Panc1 (cell line): Measurements from ENCODE around the gene ALG12. TPM values are rescaled to one million over a fixed set of nuclear protein-coding genes. Genes with fewer than 3 reads are reported as not detected.

Experiments
- ATAC-seq: fragments of 200-7000 bp; cut with Tn5 transposase; 2 replicates; pipeline ENCODE4 v1.9.1; 2020; ENCODE audit warnings: mild to moderate bottlenecking, moderate library complexity
- BruUV-seq: library from RNA; stranded (reverse); fragments of 400-500 nt; replicated peaks from 2 replicates; lab custom pipeline; 2021; lab: Mats Ljungman, UMichigan
- CTCF ChIA-PET: fragments of 300-600 bp; sonication (Branson Sonifier 250); formaldehyde crosslinking; loops from one replicate; lab custom pipeline; 2022; ENCODE audit warnings: antibody characterized with exemption; lab: Charles Lee
- POLR2A ChIA-PET: fragments of 300-600 bp; sonication (Branson Sonifier 250); formaldehyde crosslinking; loops from one replicate; lab custom pipeline; 2022; ENCODE audit warnings: antibody characterized with exemption; lab: Charles Lee
- DNase-seq: peaks from one replicate; pipeline ENCODE4 v3.0.0-alpha.2; 2010; ENCODE audit warnings: low read depth, low spot score
- H3K27ac ChIP-seq: 2 replicates; pipeline ENCODE4 v1.5.1; 2011; ENCODE audit warnings: mild to moderate bottlenecking, low read length, inconsistent platforms
- H3K27me3 ChIP-seq: fragments of 200-500 bp; sonication (Bioruptor generic); 2 replicates; pipeline ENCODE4 v1.6.0; 2014; ENCODE audit warnings: low read length, inconsistent platforms; ENCODE audit not compliant: control insufficient read depth, insufficient read depth
- H3K36me3 ChIP-seq: fragments of 200-500 bp; sonication (Bioruptor generic); 2 replicates; pipeline ENCODE4 v1.5.1; 2014; ENCODE audit warnings: inconsistent platforms, mild to moderate bottlenecking, low read length, moderate library complexity; ENCODE audit not compliant: control insufficient read depth, insufficient read depth
- H3K4me1 ChIP-seq: 2 replicates; pipeline ENCODE4 v1.5.1; 2011; ENCODE audit warnings: inconsistent platforms, mild to moderate bottlenecking, low read length, moderate library complexity; ENCODE audit not compliant: control insufficient read depth, insufficient read depth
- H3K4me3 ChIP-seq, 2 experiments: 2 replicates each; pipeline ENCODE4 v1.5.1; 2011 to 2012; ENCODE audit warnings: low read depth in 2 of 2, low read length in 2 of 2, mild to moderate bottlenecking in 2 of 2, inconsistent platforms in 1 of 2, moderate library complexity in 1 of 2
- H3K9me3 ChIP-seq: fragments of 200-500 bp; sonication (Bioruptor generic); 2 replicates; pipeline ENCODE4 v1.5.1; 2014; ENCODE audit warnings: low read depth, mild to moderate bottlenecking, inconsistent platforms, low read length, moderate library complexity; ENCODE audit not compliant: control insufficient read depth, insufficient read depth
- POLR2AphosphoS5 ChIP-seq: IDR thresholded peaks from 2 replicates; pipeline ENCODE4 v1.6.1; 2012; ENCODE audit warnings: mild to moderate bottlenecking, low read depth, low read length, moderate library complexity
- SIN3A ChIP-seq: IDR thresholded peaks from 2 replicates; pipeline ENCODE4 v1.6.1; 2012; ENCODE audit warnings: low read depth, mild to moderate bottlenecking, low read length, moderate library complexity, borderline replicate concordance; ENCODE audit not compliant: insufficient read depth
- TCF7L2 ChIP-seq: IDR thresholded peaks from 2 replicates; pipeline ENCODE4 v1.6.1; 2011; ENCODE audit warnings: mild to moderate bottlenecking, low read depth, low read length, inconsistent platforms
- in situ Hi-C: cut with HindIII; loops from 2 replicates; pipeline ENCODE4 v1.10.0; 2016; ENCODE audit warnings: low sequenced_read_pairs, low pct_unique_long_range_greater_than_20kb
- intact Hi-C: fragments of 100-400 bp; cut with micrococcal nuclease; formaldehyde crosslinking; loops from one replicate; pipeline ENCODE4 v1.10.0; 2022; ENCODE audit not compliant: unreplicated experiment
- total RNA-seq: library from RNA; stranded (reverse); gene quantifications from one replicate; pipeline ENCODE4 v1.2.1, GENCODE V29; 2021; ENCODE audit not compliant: unreplicated experiment
- TF ChIP-seq, protein P1 (sequence below), 2 experiments: IDR thresholded peaks; 2 replicates each; pipeline ENCODE4 v1.6.1; 2011 to 2012; ENCODE audit warnings: low read depth in 2 of 2, control low read depth in 1 of 2, low read length in 1 of 2, mild to moderate bottlenecking in 1 of 2, moderate library complexity in 1 of 2; ENCODE audit not compliant: insufficient read depth in 1 of 2
- TF ChIP-seq, protein P2 (sequence below): fragments of 450-650 bp; IDR thresholded peaks from 2 replicates; pipeline ENCODE4 v1.5.1; 2017; ENCODE audit warnings: mild to moderate bottlenecking

Gene ALG12
- total RNA-seq, 1 experiment from 2014 or later: 23.4 TPM

DNA sequence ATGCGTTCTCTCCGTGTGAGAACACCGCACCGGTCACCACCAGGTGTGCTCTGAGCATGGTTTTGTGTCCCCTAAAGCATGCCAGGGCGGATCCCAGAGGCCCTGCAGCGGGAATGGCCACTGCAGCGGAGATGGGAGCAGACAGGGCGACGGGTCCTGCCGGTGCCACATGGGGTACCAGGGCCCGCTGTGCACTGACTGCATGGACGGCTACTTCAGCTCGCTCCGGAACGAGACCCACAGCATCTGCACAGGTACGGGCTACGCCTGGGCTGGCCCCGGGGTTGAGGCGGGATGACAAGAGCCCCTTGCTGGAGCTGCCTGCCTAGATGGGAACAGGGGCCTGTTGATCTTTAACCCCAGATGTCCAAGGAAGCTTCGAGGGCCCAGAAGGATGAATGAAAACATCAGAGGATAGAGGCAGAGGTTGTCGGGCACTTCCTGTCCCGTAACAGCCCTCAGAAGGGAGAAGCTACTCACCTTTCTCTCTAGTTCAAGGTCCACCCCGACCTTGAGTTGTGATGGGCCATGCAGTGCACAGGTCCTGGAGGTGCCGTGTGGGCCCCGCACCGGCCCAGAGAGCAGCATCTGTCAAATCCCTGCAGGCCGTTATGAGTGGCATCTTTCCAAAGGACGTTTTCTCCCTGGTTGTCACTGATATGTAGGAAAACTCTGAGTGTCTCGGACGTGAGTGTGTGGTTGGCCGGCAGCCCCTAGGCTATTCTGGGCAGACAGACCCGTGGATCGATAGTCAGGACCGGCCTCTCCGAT lies 3.5 kb upstream of the ALG12 start:
- Histone ChIP-seq H3K27me3 (no peaks in the 10 kb centered on the region), H3K36me3 (peaks cover 4% of the 10 kb centered on the region; the same call in 1 of the 2 replicates), H3K9me3 (no peaks in the 10 kb centered on the region), H3K27ac (no peak overlapping the region), H3K4me1 (peaks cover 3% of the 10 kb centered on the region; the same call in 1 of the 2 replicates), H3K4me3 (no peak overlapping the region)
- no peak for ATAC-seq
- no peak for TF ChIP-seq SIN3A
- TF ChIP-seq, protein P1, sequence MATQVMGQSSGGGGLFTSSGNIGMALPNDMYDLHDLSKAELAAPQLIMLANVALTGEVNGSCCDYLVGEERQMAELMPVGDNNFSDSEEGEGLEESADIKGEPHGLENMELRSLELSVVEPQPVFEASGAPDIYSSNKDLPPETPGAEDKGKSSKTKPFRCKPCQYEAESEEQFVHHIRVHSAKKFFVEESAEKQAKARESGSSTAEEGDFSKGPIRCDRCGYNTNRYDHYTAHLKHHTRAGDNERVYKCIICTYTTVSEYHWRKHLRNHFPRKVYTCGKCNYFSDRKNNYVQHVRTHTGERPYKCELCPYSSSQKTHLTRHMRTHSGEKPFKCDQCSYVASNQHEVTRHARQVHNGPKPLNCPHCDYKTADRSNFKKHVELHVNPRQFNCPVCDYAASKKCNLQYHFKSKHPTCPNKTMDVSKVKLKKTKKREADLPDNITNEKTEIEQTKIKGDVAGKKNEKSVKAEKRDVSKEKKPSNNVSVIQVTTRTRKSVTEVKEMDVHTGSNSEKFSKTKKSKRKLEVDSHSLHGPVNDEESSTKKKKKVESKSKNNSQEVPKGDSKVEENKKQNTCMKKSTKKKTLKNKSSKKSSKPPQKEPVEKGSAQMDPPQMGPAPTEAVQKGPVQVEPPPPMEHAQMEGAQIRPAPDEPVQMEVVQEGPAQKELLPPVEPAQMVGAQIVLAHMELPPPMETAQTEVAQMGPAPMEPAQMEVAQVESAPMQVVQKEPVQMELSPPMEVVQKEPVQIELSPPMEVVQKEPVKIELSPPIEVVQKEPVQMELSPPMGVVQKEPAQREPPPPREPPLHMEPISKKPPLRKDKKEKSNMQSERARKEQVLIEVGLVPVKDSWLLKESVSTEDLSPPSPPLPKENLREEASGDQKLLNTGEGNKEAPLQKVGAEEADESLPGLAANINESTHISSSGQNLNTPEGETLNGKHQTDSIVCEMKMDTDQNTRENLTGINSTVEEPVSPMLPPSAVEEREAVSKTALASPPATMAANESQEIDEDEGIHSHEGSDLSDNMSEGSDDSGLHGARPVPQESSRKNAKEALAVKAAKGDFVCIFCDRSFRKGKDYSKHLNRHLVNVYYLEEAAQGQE (IDR thresholded peaks at IDR 0.05; ENCODE audit: insufficient read depth in 1 of 2, low read depth in 2 of 2, low read length in 1 of 2): no peak
- TF ChIP-seq TCF7L2: no peak
- no peak for TF ChIP-seq POLR2AphosphoS5
- TF ChIP-seq, protein P2, sequence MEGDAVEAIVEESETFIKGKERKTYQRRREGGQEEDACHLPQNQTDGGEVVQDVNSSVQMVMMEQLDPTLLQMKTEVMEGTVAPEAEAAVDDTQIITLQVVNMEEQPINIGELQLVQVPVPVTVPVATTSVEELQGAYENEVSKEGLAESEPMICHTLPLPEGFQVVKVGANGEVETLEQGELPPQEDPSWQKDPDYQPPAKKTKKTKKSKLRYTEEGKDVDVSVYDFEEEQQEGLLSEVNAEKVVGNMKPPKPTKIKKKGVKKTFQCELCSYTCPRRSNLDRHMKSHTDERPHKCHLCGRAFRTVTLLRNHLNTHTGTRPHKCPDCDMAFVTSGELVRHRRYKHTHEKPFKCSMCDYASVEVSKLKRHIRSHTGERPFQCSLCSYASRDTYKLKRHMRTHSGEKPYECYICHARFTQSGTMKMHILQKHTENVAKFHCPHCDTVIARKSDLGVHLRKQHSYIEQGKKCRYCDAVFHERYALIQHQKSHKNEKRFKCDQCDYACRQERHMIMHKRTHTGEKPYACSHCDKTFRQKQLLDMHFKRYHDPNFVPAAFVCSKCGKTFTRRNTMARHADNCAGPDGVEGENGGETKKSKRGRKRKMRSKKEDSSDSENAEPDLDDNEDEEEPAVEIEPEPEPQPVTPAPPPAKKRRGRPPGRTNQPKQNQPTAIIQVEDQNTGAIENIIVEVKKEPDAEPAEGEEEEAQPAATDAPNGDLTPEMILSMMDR: no peak
- CTCF ChIA-PET: interaction anchor here (0.5 to 0.6 kb wide), 2 partner anchors 92 to 556 kb away, joined by 3 to 4 read pairs; no protein-coding TSS in a partner anchor
- BruUV-seq: no TSS peak
- intact Hi-C loops (no loop called here), in situ Hi-C loops (no loop called here)
- no peak for DNase-seq
- POLR2A ChIA-PET: no interaction called here

DNA sequence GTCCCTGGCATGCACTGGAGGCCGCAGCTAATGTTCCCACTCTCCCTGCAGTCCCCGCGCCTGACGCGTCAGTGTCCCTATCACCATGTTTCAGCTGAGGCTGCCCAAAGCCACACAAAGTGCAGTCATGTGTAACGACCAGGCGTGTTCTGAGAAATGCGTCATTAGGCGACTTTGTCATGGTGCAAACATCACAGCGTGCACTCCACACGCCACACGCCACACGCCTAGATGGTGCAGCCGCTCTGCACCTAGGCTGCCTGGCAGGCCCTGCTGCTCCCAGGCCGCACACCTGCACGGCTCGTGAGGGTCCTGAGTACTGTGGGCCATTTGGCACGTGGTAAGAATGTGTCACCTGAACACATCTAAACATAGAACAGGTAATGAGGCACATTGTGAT lies 2.6 kb upstream of the ALG12 start:
- Histone ChIP-seq H3K9me3 (no peaks in the 10 kb centered on the region), H3K36me3 (peaks cover 4% of the 10 kb centered on the region; the same call in 1 of the 2 replicates), H3K4me1 (peaks cover 3% of the 10 kb centered on the region; the same call in 1 of the 2 replicates), H3K4me3 (no peak overlapping the region), H3K27ac (no peak overlapping the region), H3K27me3 (no peaks in the 10 kb centered on the region)
- DNase-seq (no peak), ATAC-seq (no peak)
- no TSS peak for BruUV-seq
- ChIA-PET CTCF (no interaction called here), POLR2A (no interaction called here)
- TF ChIP-seq, protein P1 (IDR thresholded peaks at IDR 0.05; ENCODE audit: insufficient read depth in 1 of 2, low read depth in 2 of 2, low read length in 1 of 2): no peak
- TF ChIP-seq, protein P2: no peak
- TF ChIP-seq POLR2AphosphoS5 (no peak), TCF7L2 (no peak), SIN3A (no peak)
- intact Hi-C loops: no loop called here
- in situ Hi-C loops: no loop called here
